NB4 (cell line): ENCODE results near the gene RASGRP3.

Experiments used
- CTCF ChIP-seq: IDR thresholded peaks from one replicate; pipeline ENCODE4 v1.5.1; 2012; ENCODE audit warnings: low read depth, low read length
- MAX ChIP-seq: IDR thresholded peaks from 2 replicates; pipeline ENCODE4 v1.6.1; 2011; ENCODE audit warnings: low read depth, low read length
- MYC ChIP-seq: IDR thresholded peaks from 2 replicates; pipeline ENCODE4 v1.6.1; 2011; ENCODE audit warnings: low read depth, low read length
- POLR2A ChIP-seq: IDR thresholded peaks from 2 replicates; pipeline ENCODE4 v1.6.1; 2011; ENCODE audit warnings: mild to moderate bottlenecking; ENCODE audit not compliant: insufficient read length; ENCODE audit errors: extremely low read depth

GRCh38 chr2:33535421-33535820 lies 59.0 kb downstream of the RASGRP3 start:
- TF ChIP-seq MAX (no peak), POLR2A (no peak), CTCF (no peak), MYC (no peak)
